ENCODE data around the gene ITPR3.

- no peak for TF ChIP-seq CTCF (IDR thresholded peaks at IDR 0.05)
- TF ChIP-seq EP300 (IDR thresholded peaks at IDR 0.05): no peak
- TF ChIP-seq POLR2AphosphoS5 (IDR thresholded peaks at IDR 0.05): no peak
These were observed 121.7 kb downstream of the ITPR3 start for GRCh38 chr6:33742837-33743236.

Data from suprapubic skin (tissue), 4 donors.